RWPE1 (cell line): Measurements from ENCODE around the gene ZNF827.

Source experiments
- CTCF ChIA-PET: fragments of 350-600 bp; sonication (Branson Sonifier 250); formaldehyde crosslinking; extraction: SDS; loops from one replicate; lab custom pipeline; 2021; lab: Yijun Ruan, JAX
- POLR2A ChIA-PET: fragments of 400-600 bp; formaldehyde crosslinking; extraction: SDS; loops from one replicate; lab custom pipeline; 2020; ENCODE audit warnings: antibody characterized with exemption; ENCODE audit not compliant: low non-redundant PET; lab: Yijun Ruan, JAX
- DNase-seq: peaks from one replicate; pipeline ENCODE4 v3.0.0; 2012; ENCODE audit warnings: low spot score
- H3K27ac ChIP-seq: fragments of 450-650 bp; 2 replicates; pipeline ENCODE4 v1.5.1; 2017
- TF ChIP-seq, protein P1 (sequence below): fragments of 450-650 bp; conservative IDR thresholded peaks from 2 replicates; pipeline ENCODE4 v1.5.1; 2017; ENCODE audit warnings: low read depth, mild to moderate bottlenecking

ZNF827 gene

DNA sequence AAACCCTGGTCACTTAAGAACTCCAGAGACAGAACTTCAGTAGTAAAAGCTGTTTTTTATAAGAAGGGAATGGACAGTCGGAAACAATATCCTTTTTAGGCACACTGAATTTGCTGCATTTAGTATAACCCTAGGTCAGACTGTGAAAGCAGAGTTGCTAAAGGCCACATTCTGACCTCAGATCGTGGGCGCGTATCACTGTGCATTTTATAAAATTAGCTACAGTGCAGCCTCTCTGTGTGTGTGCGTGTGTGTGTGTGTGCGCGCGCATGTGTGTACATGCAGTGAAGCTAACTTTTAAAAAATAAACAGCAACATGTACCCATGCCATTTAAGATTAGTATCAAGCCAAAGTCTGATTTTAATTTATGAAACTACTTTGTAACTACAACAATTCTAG, 8.0 kb downstream of the ZNF827 start:
- no peak overlapping the region for H3K27ac ChIP-seq
- ChIA-PET POLR2A (no interaction called here), CTCF (interaction anchor here (0.6 to 0.9 kb wide), 2 partner anchors 221 to 314 kb away, joined by 3 read pairs; no protein-coding TSS in a partner anchor)
- TF ChIP-seq, protein P1, sequence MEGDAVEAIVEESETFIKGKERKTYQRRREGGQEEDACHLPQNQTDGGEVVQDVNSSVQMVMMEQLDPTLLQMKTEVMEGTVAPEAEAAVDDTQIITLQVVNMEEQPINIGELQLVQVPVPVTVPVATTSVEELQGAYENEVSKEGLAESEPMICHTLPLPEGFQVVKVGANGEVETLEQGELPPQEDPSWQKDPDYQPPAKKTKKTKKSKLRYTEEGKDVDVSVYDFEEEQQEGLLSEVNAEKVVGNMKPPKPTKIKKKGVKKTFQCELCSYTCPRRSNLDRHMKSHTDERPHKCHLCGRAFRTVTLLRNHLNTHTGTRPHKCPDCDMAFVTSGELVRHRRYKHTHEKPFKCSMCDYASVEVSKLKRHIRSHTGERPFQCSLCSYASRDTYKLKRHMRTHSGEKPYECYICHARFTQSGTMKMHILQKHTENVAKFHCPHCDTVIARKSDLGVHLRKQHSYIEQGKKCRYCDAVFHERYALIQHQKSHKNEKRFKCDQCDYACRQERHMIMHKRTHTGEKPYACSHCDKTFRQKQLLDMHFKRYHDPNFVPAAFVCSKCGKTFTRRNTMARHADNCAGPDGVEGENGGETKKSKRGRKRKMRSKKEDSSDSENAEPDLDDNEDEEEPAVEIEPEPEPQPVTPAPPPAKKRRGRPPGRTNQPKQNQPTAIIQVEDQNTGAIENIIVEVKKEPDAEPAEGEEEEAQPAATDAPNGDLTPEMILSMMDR: no peak
- no peak for DNase-seq

DNA sequence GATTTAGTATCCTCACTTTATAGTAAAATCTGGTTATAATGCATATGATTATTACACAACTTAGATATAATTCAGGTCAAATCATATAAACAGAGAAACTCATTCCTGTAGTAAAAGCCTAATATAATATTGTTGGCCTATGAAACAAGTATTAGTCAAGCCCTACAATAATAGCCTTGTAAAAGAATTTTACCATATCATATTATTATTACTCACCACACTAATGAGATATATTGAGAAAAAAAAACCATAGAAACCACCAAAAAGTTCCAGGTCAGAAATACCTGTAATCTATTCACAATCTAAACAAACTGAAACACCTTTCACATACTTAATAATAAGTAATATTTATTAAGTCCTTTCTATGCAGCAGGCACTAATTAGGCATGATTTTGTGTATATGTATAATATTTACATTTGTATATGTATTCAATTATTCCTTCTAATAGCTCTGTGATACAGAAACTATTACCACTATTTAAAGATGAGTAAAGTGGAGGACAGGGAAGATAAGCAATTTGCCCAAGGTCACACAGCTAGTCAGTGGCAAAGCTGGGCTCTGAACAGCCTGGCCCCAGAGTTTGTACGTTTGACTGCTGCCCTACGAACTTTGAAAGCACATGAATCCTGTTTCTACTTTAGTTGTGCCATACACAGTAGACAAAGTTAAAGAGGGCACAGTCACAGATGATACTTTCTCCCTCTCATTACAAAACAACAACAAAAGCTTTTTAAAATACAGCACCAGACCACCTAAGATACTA, 9.0 kb downstream of the ZNF827 start:
- ChIA-PET CTCF (no interaction called here), POLR2A (no interaction called here)
- no peak overlapping the region for H3K27ac ChIP-seq
- no peak for DNase-seq
- TF ChIP-seq, protein P1: no peak

DNA sequence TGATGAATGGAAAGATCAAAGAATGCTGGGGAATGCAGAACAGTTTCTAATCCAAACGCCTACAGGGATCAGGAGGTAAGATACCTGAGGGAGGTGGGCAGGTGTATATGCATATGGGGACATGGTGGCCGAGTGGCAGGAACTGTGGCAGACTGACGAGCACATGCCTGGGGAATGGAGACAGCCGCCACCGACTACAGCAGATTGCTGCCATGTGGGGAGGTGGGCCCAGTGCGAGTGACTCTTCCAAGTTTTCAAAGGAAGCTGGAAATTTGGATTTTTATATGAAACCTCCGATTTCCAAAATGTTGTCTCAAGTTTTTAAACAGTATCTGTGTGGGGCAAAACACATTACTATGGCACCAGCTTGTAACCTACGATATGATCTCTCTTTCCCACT, 9.9 kb downstream of the ZNF827 start:
- TF ChIP-seq, protein P1: no peak
- no peak for DNase-seq
- POLR2A ChIA-PET: no interaction called here

DNA sequence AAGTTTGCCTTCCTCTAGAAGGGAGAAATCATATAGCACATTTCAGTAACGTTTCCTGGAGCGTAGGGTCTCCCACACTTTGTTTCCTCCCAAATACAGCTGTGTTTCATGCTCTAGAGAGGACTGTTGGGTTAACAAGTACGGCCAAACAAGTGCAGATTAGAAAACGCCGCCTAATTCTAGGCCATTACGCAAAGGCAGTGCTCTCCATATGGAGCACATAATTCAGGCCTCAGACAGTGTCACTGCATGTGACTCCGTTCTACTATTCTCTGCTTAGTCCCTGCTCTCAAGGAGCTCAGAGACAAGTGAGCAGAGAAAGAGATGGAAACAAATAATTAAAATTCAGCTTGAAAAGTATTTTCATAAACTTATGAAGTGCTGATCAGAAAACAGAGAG, 11.6 kb downstream of the ZNF827 start:
- DNase-seq: no peak
- TF ChIP-seq, protein P1: no peak
- no peak overlapping the region for H3K27ac ChIP-seq
- POLR2A ChIA-PET: no interaction called here
- CTCF ChIA-PET: no interaction called here

More for the DNA sequence above, 9.9 kb downstream of the ZNF827 start:
- CTCF ChIA-PET: no interaction called here
- H3K27ac ChIP-seq: no peak overlapping the region

DNA sequence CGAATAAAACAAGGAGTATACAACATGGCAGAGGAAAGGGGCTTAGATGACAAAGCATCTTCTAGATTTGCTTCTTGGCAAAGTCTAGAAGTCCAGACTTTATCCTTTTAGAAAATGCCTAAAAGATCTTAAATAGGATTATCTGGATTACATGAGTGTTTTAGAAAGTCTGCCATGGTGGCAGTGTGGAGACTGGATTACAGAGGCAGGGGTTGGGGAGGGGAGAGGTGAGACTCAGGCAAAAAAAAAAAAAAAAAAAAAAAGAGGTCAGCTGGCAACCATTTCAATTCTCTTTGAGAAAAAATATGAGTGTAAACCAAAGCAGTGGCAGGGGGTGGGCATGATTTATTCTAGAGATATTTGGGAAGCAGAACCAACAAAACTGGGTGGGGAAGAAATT, 17.4 kb downstream of the ZNF827 start:
- no peak for DNase-seq
- ChIA-PET POLR2A (no interaction called here), CTCF (interaction anchor here (0.6 kb wide), 1 partner anchor 797 kb away, joined by 8 read pairs; no protein-coding TSS in a partner anchor)
- TF ChIP-seq, protein P1: no peak
- H3K27ac ChIP-seq: no peak overlapping the region

DNA sequence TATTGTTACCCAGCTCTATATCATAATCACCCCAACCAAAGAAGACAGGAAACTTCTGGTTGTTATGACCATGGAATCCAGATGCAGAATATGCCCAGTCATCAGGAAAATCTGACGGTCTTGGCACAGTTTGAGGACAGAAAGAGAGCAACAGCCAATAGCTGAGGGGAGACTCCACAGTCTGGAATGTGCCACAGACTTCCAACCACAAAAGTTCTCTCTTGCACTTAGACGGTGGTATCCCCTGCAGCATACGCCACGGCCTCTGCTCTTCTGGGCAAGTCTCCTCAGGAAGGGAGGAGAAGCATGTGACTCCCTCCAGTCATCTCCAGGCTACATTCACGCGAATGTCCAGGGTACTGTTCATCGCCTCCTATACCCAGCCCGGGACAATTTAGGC, 18.4 kb downstream of the ZNF827 start:
- TF ChIP-seq, protein P1: no peak
- CTCF ChIA-PET: no interaction called here
- DNase-seq: no peak
- no peak overlapping the region for H3K27ac ChIP-seq
- POLR2A ChIA-PET: no interaction called here
